GM12801 (cell line): Measurements from ENCODE around the gene ZNF302.

Experiments used
- CTCF ChIP-seq: IDR thresholded peaks from one replicate; pipeline ENCODE4 v1.5.1; 2011; ENCODE audit warnings: control low read depth; ENCODE audit not compliant: insufficient read length; ENCODE audit errors: extremely low read depth

ZNF302 gene

GRCh38 chr19:34688592-34688991 is 11.1 kb downstream of the ZNF302 start:
- no peak for TF ChIP-seq CTCF

- TF ChIP-seq CTCF = no peak
Measured at GRCh38 chr19:34690372-34690771, 12.9 kb downstream of the ZNF302 start.

- TF ChIP-seq CTCF = no peak
Measured at GRCh38 chr19:34692549-34692948, 15.1 kb downstream of the ZNF302 start.

GRCh38 chr19:34707661-34708060 is 30.2 kb downstream of the ZNF302 start:
- TF ChIP-seq CTCF = no peak

GRCh38 chr19:34711890-34712289 is 34.4 kb downstream of the ZNF302 start:
- TF ChIP-seq CTCF = no peak

GRCh38 chr19:34712395-34713261 is 35.1 kb downstream of the ZNF302 start:
- TF ChIP-seq CTCF = no peak

- no peak for TF ChIP-seq CTCF
Measured at GRCh38 chr19:34713262-34713637, 35.8 kb downstream of the ZNF302 start.
